Measurements from ENCODE around the gene GPR137B.

The GPR137B gene

GRCh38 chr1:236142253-236143103 lies at the start of gene GPR137B:
TSS of gene GPR137B (plus strand) at chr1:236142539. CDS start at chr1:236142623, 84 bp downstream.
- peak; percentile 64 for DNase-seq

GRCh38 chr1:236092899-236093298 lies 49.4 kb upstream of the GPR137B start:
- DNase-seq, result no peak

GRCh38 chr1:236095705-236096520 lies 46.4 kb upstream of the GPR137B start:
- DNase-seq, result no peak

- peak; percentile 91 for DNase-seq
These were observed 45.5 kb upstream of the GPR137B start for GRCh38 chr1:236096660-236097482.

GRCh38 chr1:236098267-236098666 lies 44.1 kb upstream of the GPR137B start:
- DNase-seq, result no peak

GRCh38 chr1:236099355-236099974 lies 42.9 kb upstream of the GPR137B start:
- DNase-seq, result no peak

- DNase-seq, result no peak
These were observed 41.5 kb upstream of the GPR137B start for GRCh38 chr1:236100799-236101198.

GRCh38 chr1:236101233-236102200 lies 40.8 kb upstream of the GPR137B start:
- no peak for DNase-seq

- DNase-seq, result no peak
These were observed 39.7 kb upstream of the GPR137B start for GRCh38 chr1:236102611-236103010.

- no peak for DNase-seq
These were observed 39.3 kb upstream of the GPR137B start for GRCh38 chr1:236103059-236103458.

- DNase-seq, result peak; percentile 73
These were observed 38.6 kb upstream of the GPR137B start for GRCh38 chr1:236103646-236104218.

- no peak for DNase-seq
These were observed 35.0 kb upstream of the GPR137B start for GRCh38 chr1:236107121-236107907.

GRCh38 chr1:236108027-236108648 lies 34.2 kb upstream of the GPR137B start:
- no peak for DNase-seq

GRCh38 chr1:236110137-236110536 lies 32.2 kb upstream of the GPR137B start:
- no peak for DNase-seq

- no peak for DNase-seq
These were observed 30.6 kb upstream of the GPR137B start for GRCh38 chr1:236111527-236112331.

- no peak for DNase-seq
These were observed 30.1 kb upstream of the GPR137B start for GRCh38 chr1:236112332-236112627.

- no peak for DNase-seq
These were observed 28.9 kb upstream of the GPR137B start for GRCh38 chr1:236113324-236114032.

GRCh38 chr1:236114076-236114747 lies 28.1 kb upstream of the GPR137B start:
- DNase-seq, result no peak

Measured in CD4-positive, alpha-beta T cell treated with Interleukin-17A for 1 hour (primary cell).